Measurements from ENCODE around the gene C10orf67.
"Not testable (repeated sequence)": the region's sequence is repeated elsewhere in the genome, so short reads cannot be mapped to it uniquely, and the experiment has no call there.

DNA sequence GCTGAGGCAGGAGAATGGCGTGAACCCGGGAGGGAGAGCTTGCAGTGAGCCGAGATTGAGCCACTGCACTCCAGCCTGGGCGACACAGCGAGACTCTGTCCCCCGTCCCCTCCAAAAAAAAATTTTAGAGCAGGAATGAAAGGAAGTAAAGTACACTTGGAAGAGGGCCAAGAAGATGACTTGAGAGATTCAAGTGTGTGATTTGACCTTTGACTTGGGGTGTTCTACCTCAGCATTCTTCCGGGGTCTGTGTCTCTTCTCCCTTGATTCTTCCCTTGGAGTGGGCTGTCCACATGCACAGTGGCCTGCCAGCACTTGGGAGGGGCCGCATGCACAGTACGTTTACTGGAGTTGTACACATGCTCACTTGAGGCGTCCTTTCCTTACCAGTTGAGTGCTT is 45.8 kb upstream of the C10orf67 start:
- TF ChIP-seq, protein P1, sequence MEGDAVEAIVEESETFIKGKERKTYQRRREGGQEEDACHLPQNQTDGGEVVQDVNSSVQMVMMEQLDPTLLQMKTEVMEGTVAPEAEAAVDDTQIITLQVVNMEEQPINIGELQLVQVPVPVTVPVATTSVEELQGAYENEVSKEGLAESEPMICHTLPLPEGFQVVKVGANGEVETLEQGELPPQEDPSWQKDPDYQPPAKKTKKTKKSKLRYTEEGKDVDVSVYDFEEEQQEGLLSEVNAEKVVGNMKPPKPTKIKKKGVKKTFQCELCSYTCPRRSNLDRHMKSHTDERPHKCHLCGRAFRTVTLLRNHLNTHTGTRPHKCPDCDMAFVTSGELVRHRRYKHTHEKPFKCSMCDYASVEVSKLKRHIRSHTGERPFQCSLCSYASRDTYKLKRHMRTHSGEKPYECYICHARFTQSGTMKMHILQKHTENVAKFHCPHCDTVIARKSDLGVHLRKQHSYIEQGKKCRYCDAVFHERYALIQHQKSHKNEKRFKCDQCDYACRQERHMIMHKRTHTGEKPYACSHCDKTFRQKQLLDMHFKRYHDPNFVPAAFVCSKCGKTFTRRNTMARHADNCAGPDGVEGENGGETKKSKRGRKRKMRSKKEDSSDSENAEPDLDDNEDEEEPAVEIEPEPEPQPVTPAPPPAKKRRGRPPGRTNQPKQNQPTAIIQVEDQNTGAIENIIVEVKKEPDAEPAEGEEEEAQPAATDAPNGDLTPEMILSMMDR (IDR thresholded peaks at IDR 0.05): not testable (repeated sequence)
- TF ChIP-seq POLR2AphosphoS5 (IDR thresholded peaks at IDR 0.05; ENCODE audit: low read depth, low read length); SIN3A (IDR thresholded peaks at IDR 0.05; ENCODE audit: borderline replicate concordance, insufficient read depth, low read depth, low read length): not testable (repeated sequence)
- TF ChIP-seq, protein P2, sequence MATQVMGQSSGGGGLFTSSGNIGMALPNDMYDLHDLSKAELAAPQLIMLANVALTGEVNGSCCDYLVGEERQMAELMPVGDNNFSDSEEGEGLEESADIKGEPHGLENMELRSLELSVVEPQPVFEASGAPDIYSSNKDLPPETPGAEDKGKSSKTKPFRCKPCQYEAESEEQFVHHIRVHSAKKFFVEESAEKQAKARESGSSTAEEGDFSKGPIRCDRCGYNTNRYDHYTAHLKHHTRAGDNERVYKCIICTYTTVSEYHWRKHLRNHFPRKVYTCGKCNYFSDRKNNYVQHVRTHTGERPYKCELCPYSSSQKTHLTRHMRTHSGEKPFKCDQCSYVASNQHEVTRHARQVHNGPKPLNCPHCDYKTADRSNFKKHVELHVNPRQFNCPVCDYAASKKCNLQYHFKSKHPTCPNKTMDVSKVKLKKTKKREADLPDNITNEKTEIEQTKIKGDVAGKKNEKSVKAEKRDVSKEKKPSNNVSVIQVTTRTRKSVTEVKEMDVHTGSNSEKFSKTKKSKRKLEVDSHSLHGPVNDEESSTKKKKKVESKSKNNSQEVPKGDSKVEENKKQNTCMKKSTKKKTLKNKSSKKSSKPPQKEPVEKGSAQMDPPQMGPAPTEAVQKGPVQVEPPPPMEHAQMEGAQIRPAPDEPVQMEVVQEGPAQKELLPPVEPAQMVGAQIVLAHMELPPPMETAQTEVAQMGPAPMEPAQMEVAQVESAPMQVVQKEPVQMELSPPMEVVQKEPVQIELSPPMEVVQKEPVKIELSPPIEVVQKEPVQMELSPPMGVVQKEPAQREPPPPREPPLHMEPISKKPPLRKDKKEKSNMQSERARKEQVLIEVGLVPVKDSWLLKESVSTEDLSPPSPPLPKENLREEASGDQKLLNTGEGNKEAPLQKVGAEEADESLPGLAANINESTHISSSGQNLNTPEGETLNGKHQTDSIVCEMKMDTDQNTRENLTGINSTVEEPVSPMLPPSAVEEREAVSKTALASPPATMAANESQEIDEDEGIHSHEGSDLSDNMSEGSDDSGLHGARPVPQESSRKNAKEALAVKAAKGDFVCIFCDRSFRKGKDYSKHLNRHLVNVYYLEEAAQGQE (IDR thresholded peaks at IDR 0.05; ENCODE audit: insufficient read depth in 1 of 2, low read depth in 2 of 2, low read length in 1 of 2): not testable (repeated sequence)

Measured in Panc1 (cell line).